Esophagus muscularis mucosa (tissue), 3 donors: ENCODE results near the gene WNT8A.
A peak's percentile ranks its signal among the peaks of the same experiment; 100 is the strongest.

Experiments
- POLR2A ChIP-seq: fragments of 450-650 bp; IDR thresholded peaks from one replicate; pipeline ENCODE4 v1.6.1; 2017; ENCODE audit warnings: antibody characterized with exemption, moderate library complexity, mild to moderate bottlenecking, low read depth
- POLR2AphosphoS5 ChIP-seq, 2 donors: sonication (generic); formaldehyde crosslinking; IDR thresholded peaks; one replicate each; pipeline ENCODE4 v1.6.1; 2017; ENCODE audit warnings: antibody characterized with exemption in 2 of 2
- TF ChIP-seq, protein P1 (sequence below), 3 experiments: fragments of 200-600 bp in 2 of 3; fragments of 450-650 bp in 1 of 3; sonication (generic) in 2 of 3; IDR thresholded peaks; one replicate each; pipeline ENCODE4 v1.5.1; 2017 to 2019; ENCODE audit warnings: antibody characterized with exemption in 3 of 3, mild to moderate bottlenecking in 2 of 3, moderate library complexity in 1 of 3

DNA sequence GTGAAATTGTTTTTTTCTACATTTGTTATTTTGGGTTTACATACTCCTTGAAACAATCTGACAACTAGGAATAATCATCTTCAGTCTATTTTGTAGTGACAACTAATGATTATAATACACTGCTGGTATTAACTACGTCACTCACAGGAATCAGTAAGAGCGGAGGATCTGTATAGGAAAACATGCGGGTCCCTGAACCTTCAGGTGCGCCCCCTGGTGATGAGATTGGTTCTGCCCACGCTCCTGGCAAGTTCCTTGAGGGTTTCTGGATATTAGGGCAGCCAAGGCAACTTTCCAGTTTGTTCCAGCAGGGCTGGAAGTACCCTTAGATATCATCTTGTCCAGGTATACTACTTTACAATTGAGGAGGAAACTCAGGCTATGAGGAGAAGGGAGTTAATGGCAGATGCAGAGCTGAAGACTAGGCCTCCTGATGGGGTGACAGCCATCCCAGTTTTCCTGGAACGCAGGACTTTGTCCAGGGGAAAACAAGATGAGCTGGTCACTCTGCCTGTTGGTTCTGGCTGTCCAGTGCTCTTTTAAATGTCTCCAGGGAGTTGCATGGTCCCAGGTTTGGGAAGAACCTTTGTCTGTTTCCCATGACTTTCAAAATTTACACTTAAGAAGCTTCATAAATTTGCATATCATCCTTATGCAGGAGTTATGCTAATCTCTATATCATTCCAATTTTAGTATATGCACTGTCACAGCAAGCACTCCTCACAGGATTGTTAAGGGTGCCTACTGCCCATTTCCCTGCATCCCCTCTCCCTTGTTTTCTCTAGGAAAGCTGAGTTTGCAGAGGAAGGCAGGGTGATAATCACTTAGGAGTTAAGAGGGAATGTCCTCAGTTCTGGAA, 14.9 kb upstream of the WNT8A start:
- TF ChIP-seq, protein P1, sequence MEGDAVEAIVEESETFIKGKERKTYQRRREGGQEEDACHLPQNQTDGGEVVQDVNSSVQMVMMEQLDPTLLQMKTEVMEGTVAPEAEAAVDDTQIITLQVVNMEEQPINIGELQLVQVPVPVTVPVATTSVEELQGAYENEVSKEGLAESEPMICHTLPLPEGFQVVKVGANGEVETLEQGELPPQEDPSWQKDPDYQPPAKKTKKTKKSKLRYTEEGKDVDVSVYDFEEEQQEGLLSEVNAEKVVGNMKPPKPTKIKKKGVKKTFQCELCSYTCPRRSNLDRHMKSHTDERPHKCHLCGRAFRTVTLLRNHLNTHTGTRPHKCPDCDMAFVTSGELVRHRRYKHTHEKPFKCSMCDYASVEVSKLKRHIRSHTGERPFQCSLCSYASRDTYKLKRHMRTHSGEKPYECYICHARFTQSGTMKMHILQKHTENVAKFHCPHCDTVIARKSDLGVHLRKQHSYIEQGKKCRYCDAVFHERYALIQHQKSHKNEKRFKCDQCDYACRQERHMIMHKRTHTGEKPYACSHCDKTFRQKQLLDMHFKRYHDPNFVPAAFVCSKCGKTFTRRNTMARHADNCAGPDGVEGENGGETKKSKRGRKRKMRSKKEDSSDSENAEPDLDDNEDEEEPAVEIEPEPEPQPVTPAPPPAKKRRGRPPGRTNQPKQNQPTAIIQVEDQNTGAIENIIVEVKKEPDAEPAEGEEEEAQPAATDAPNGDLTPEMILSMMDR (IDR thresholded peaks at IDR 0.05), result peak; percentile 77 to 83 (median 80)
- no peak for TF ChIP-seq POLR2A
- TF ChIP-seq POLR2AphosphoS5 (IDR thresholded peaks at IDR 0.05), result no peak
